ENCODE data around the gene FSTL1.

Gene FSTL1

GRCh38 chr3:120450600-120451271, at the start of gene FSTL1:
FSTL1 (minus strand) TSS chr3:120450992; CDS start chr3:120450746, 246 bp downstream.
- in situ Hi-C loops (cut with MboI; ENCODE audit: low sequenced_read_pairs) = no loop called here

GRCh38 chr3:120498556-120499346, 48.0 kb upstream of the FSTL1 start:
- in situ Hi-C loops (cut with MboI; ENCODE audit: low sequenced_read_pairs) = no loop called here

GRCh38 chr3:120497818-120498217, 47.0 kb upstream of the FSTL1 start:
- in situ Hi-C loops (cut with MboI; ENCODE audit: low sequenced_read_pairs) = no loop called here

GRCh38 chr3:120497336-120497735, 46.5 kb upstream of the FSTL1 start:
- in situ Hi-C loops (cut with MboI; ENCODE audit: low sequenced_read_pairs) = no loop called here

- in situ Hi-C loops (cut with MboI; ENCODE audit: low sequenced_read_pairs) = no loop called here
Observed at GRCh38 chr3:120496278-120497002, 45.6 kb upstream of the FSTL1 start.

GRCh38 chr3:120495809-120496208, 45.0 kb upstream of the FSTL1 start:
- in situ Hi-C loops (cut with MboI; ENCODE audit: low sequenced_read_pairs) = no loop called here

GRCh38 chr3:120492103-120492502, 41.3 kb upstream of the FSTL1 start:
- in situ Hi-C loops (cut with MboI; ENCODE audit: low sequenced_read_pairs) = no loop called here

GRCh38 chr3:120489421-120489820, 38.6 kb upstream of the FSTL1 start:
- in situ Hi-C loops (cut with MboI; ENCODE audit: low sequenced_read_pairs) = no loop called here

GRCh38 chr3:120488296-120488695, 37.5 kb upstream of the FSTL1 start:
- in situ Hi-C loops (cut with MboI; ENCODE audit: low sequenced_read_pairs) = no loop called here

GRCh38 chr3:120487191-120487650, 36.4 kb upstream of the FSTL1 start:
- in situ Hi-C loops (cut with MboI; ENCODE audit: low sequenced_read_pairs) = no loop called here

GRCh38 chr3:120481081-120481480, 30.3 kb upstream of the FSTL1 start:
- in situ Hi-C loops (cut with MboI; ENCODE audit: low sequenced_read_pairs) = no loop called here

- in situ Hi-C loops (cut with MboI; ENCODE audit: low sequenced_read_pairs) = no loop called here
Observed at GRCh38 chr3:120477781-120478180, 27.0 kb upstream of the FSTL1 start.

GRCh38 chr3:120475722-120476377, 25.1 kb upstream of the FSTL1 start:
- in situ Hi-C loops (cut with MboI; ENCODE audit: low sequenced_read_pairs) = no loop called here

- in situ Hi-C loops (cut with MboI; ENCODE audit: low sequenced_read_pairs) = no loop called here
Observed at GRCh38 chr3:120473896-120474675, 23.3 kb upstream of the FSTL1 start.

- in situ Hi-C loops (cut with MboI; ENCODE audit: low sequenced_read_pairs) = no loop called here
Observed at GRCh38 chr3:120473389-120473788, 22.6 kb upstream of the FSTL1 start.

GRCh38 chr3:120472121-120472844, 21.5 kb upstream of the FSTL1 start:
- in situ Hi-C loops (cut with MboI; ENCODE audit: low sequenced_read_pairs) = no loop called here

- in situ Hi-C loops (cut with MboI; ENCODE audit: low sequenced_read_pairs) = no loop called here
Observed at GRCh38 chr3:120471643-120472042, 20.9 kb upstream of the FSTL1 start.

- in situ Hi-C loops (cut with MboI; ENCODE audit: low sequenced_read_pairs) = no loop called here
Observed at GRCh38 chr3:120470870-120471269, 20.1 kb upstream of the FSTL1 start.

- in situ Hi-C loops (cut with MboI; ENCODE audit: low sequenced_read_pairs) = no loop called here
Observed at GRCh38 chr3:120469882-120470301, 19.1 kb upstream of the FSTL1 start.

GRCh38 chr3:120469440-120469839, 18.6 kb upstream of the FSTL1 start:
- in situ Hi-C loops (cut with MboI; ENCODE audit: low sequenced_read_pairs) = no loop called here

Measured in hTERT RPE-1 (cell line).